ENCODE results near the gene LAYN.

Gene LAYN

GRCh38 chr11:111566324-111566723, 25.8 kb downstream of the LAYN start:
- DNase-seq (ENCODE audit: insufficient read length) (no peak), FAIRE-seq (no peak)
- TF ChIP-seq POLR2AphosphoS5 (IDR thresholded peaks at IDR 0.05; ENCODE audit: low read depth, low read length) (no peak), POLR2A (IDR thresholded peaks at IDR 0.05; ENCODE audit: low read depth, low read length) (no peak), TAF1 (IDR thresholded peaks at IDR 0.05; ENCODE audit: borderline replicate concordance, low read depth, low read length) (no peak)

- TF ChIP-seq POLR2AphosphoS5 (IDR thresholded peaks at IDR 0.05; ENCODE audit: low read depth, low read length) (no peak), TAF1 (IDR thresholded peaks at IDR 0.05; ENCODE audit: borderline replicate concordance, low read depth, low read length) (no peak), POLR2A (IDR thresholded peaks at IDR 0.05; ENCODE audit: low read depth, low read length) (no peak)
- DNase-seq (ENCODE audit: insufficient read length): no peak
- FAIRE-seq: no peak
Measured at GRCh38 chr11:111569476-111569875, 29.0 kb downstream of the LAYN start.

GRCh38 chr11:111570796-111571195, 30.3 kb downstream of the LAYN start:
- DNase-seq (ENCODE audit: insufficient read length) (no peak), FAIRE-seq (peak; percentile 61)
- TF ChIP-seq POLR2A (IDR thresholded peaks at IDR 0.05; ENCODE audit: low read depth, low read length) (no peak), POLR2AphosphoS5 (IDR thresholded peaks at IDR 0.05; ENCODE audit: low read depth, low read length) (no peak), TAF1 (IDR thresholded peaks at IDR 0.05; ENCODE audit: borderline replicate concordance, low read depth, low read length) (no peak)

GRCh38 chr11:111571829-111572501, 31.4 kb downstream of the LAYN start:
- TF ChIP-seq POLR2AphosphoS5 (IDR thresholded peaks at IDR 0.05; ENCODE audit: low read depth, low read length) (no peak), TAF1 (IDR thresholded peaks at IDR 0.05; ENCODE audit: borderline replicate concordance, low read depth, low read length) (no peak), POLR2A (IDR thresholded peaks at IDR 0.05; ENCODE audit: low read depth, low read length) (no peak)
- DNase-seq (ENCODE audit: insufficient read length) (no peak), FAIRE-seq (peak; percentile 76)

GRCh38 chr11:111572581-111572980, 32.1 kb downstream of the LAYN start:
- FAIRE-seq (peak; percentile 33), DNase-seq (ENCODE audit: insufficient read length) (no peak)
- TF ChIP-seq TAF1 (IDR thresholded peaks at IDR 0.05; ENCODE audit: borderline replicate concordance, low read depth, low read length) (no peak), POLR2AphosphoS5 (IDR thresholded peaks at IDR 0.05; ENCODE audit: low read depth, low read length) (no peak), POLR2A (IDR thresholded peaks at IDR 0.05; ENCODE audit: low read depth, low read length) (no peak)

- no peak for DNase-seq (ENCODE audit: insufficient read length)
- TF ChIP-seq POLR2A (IDR thresholded peaks at IDR 0.05; ENCODE audit: low read depth, low read length) (no peak), TAF1 (IDR thresholded peaks at IDR 0.05; ENCODE audit: borderline replicate concordance, low read depth, low read length) (no peak), POLR2AphosphoS5 (IDR thresholded peaks at IDR 0.05; ENCODE audit: low read depth, low read length) (no peak)
- FAIRE-seq: peak; percentile 68
Measured at GRCh38 chr11:111573821-111574249, 33.3 kb downstream of the LAYN start.

GRCh38 chr11:111574373-111575225, 34.1 kb downstream of the LAYN start:
- TF ChIP-seq POLR2A (IDR thresholded peaks at IDR 0.05; ENCODE audit: low read depth, low read length) (no peak), TAF1 (IDR thresholded peaks at IDR 0.05; ENCODE audit: borderline replicate concordance, low read depth, low read length) (no peak), POLR2AphosphoS5 (IDR thresholded peaks at IDR 0.05; ENCODE audit: low read depth, low read length) (no peak)
- DNase-seq (ENCODE audit: insufficient read length) (no peak), FAIRE-seq (peak; percentile 85)

GRCh38 chr11:111575740-111576139, 35.2 kb downstream of the LAYN start:
- no peak for TF ChIP-seq TAF1 (IDR thresholded peaks at IDR 0.05; ENCODE audit: borderline replicate concordance, low read depth, low read length)
- no peak for TF ChIP-seq POLR2A (IDR thresholded peaks at IDR 0.05; ENCODE audit: low read depth, low read length)
- TF ChIP-seq POLR2AphosphoS5 (IDR thresholded peaks at IDR 0.05; ENCODE audit: low read depth, low read length): no peak
- DNase-seq (ENCODE audit: insufficient read length): no peak
- no peak for FAIRE-seq

GRCh38 chr11:111577821-111578220, 37.3 kb downstream of the LAYN start:
- FAIRE-seq: no peak
- TF ChIP-seq POLR2A (IDR thresholded peaks at IDR 0.05; ENCODE audit: low read depth, low read length): no peak
- TF ChIP-seq POLR2AphosphoS5 (IDR thresholded peaks at IDR 0.05; ENCODE audit: low read depth, low read length): no peak
- TF ChIP-seq TAF1 (IDR thresholded peaks at IDR 0.05; ENCODE audit: borderline replicate concordance, low read depth, low read length): no peak

GRCh38 chr11:111581341-111581740, 40.8 kb downstream of the LAYN start:
- DNase-seq (ENCODE audit: insufficient read length): no peak
- FAIRE-seq: no peak
- no peak for TF ChIP-seq POLR2A (IDR thresholded peaks at IDR 0.05; ENCODE audit: low read depth, low read length)
- TF ChIP-seq POLR2AphosphoS5 (IDR thresholded peaks at IDR 0.05; ENCODE audit: low read depth, low read length): no peak
- no peak for TF ChIP-seq TAF1 (IDR thresholded peaks at IDR 0.05; ENCODE audit: borderline replicate concordance, low read depth, low read length)

More at GRCh38 chr11:111577821-111578220, 37.3 kb downstream of the LAYN start:
- no peak for DNase-seq (ENCODE audit: insufficient read length)

- TF ChIP-seq POLR2AphosphoS5 (IDR thresholded peaks at IDR 0.05; ENCODE audit: low read depth, low read length): no peak
- no peak for TF ChIP-seq TAF1 (IDR thresholded peaks at IDR 0.05; ENCODE audit: borderline replicate concordance, low read depth, low read length)
- no peak for TF ChIP-seq POLR2A (IDR thresholded peaks at IDR 0.05; ENCODE audit: low read depth, low read length)
- peak; percentile 84 for FAIRE-seq
- DNase-seq (ENCODE audit: insufficient read length): no peak
Measured at GRCh38 chr11:111582163-111582562, 41.6 kb downstream of the LAYN start.
